HG03521 (cell line): ENCODE measurements around the gene GRIK4.
"Not testable (repeated sequence)": the region's sequence is repeated elsewhere in the genome, so short reads cannot be mapped to it uniquely, and the experiment has no call there.

Source experiments
- ATAC-seq: cut with Tn5 transposase; IDR thresholded peaks from one replicate; pipeline ENCODE4 v1.9.1; 2021; ENCODE audit warnings: mild to moderate bottlenecking, moderate library complexity; ENCODE audit not compliant: unreplicated experiment

GRIK4 gene

GRCh38 chr11:120771551-120772060 is 260.1 kb downstream of the GRIK4 start:
- no peak for ATAC-seq

GRCh38 chr11:120773501-120774031 is 262.0 kb downstream of the GRIK4 start:
- no peak for ATAC-seq

GRCh38 chr11:120774591-120775386 is 263.2 kb downstream of the GRIK4 start:
- ATAC-seq, result no peak

GRCh38 chr11:120775986-120776951 is 264.7 kb downstream of the GRIK4 start:
- no peak for ATAC-seq

GRCh38 chr11:120778685-120779490 is 267.3 kb downstream of the GRIK4 start:
- ATAC-seq, result no peak

- ATAC-seq, result no peak
These were observed 268.7 kb downstream of the GRIK4 start for GRCh38 chr11:120780239-120780638.

GRCh38 chr11:120781486-120782120 is 270.1 kb downstream of the GRIK4 start:
- no peak for ATAC-seq

- ATAC-seq, result no peak
These were observed 273.2 kb downstream of the GRIK4 start for GRCh38 chr11:120784566-120785251.

- no peak for ATAC-seq
These were observed 274.0 kb downstream of the GRIK4 start for GRCh38 chr11:120785576-120785975.

- ATAC-seq, result no peak
These were observed 274.7 kb downstream of the GRIK4 start for GRCh38 chr11:120786206-120786735.

GRCh38 chr11:120787224-120787623 is 275.7 kb downstream of the GRIK4 start:
- not testable (repeated sequence) for ATAC-seq

- ATAC-seq, result no peak
These were observed 277.8 kb downstream of the GRIK4 start for GRCh38 chr11:120789391-120789790.

- no peak for ATAC-seq
These were observed 280.8 kb downstream of the GRIK4 start for GRCh38 chr11:120792306-120792705.

- ATAC-seq, result no peak
These were observed 281.6 kb downstream of the GRIK4 start for GRCh38 chr11:120793150-120793549.

GRCh38 chr11:120793806-120794479 is 282.4 kb downstream of the GRIK4 start:
- no peak for ATAC-seq

- ATAC-seq, result no peak
These were observed 283.2 kb downstream of the GRIK4 start for GRCh38 chr11:120794748-120795147.

- no peak for ATAC-seq
These were observed 283.6 kb downstream of the GRIK4 start for GRCh38 chr11:120795185-120795584.

- ATAC-seq, result no peak
These were observed 285.6 kb downstream of the GRIK4 start for GRCh38 chr11:120797143-120797542.

- no peak for ATAC-seq
These were observed 287.3 kb downstream of the GRIK4 start for GRCh38 chr11:120798854-120799253.
